Smooth muscle cell (in vitro differentiated cells): ENCODE results near the gene EPHA1. TPM values are rescaled to one million over a fixed set of nuclear protein-coding genes. Genes with fewer than 3 reads are reported as not detected.

Experiments used
- DNase-seq: peaks from one replicate; lab custom pipeline; 2025; ENCODE audit not compliant: unreplicated experiment; lab: John Stamatoyannopoulos, UW
- H2AFZ ChIP-seq: fragments of 200-600 bp; sonication (generic); 2 replicates; pipeline ENCODE4 v1.6.0; 2016; ENCODE audit warnings: antibody characterized with exemption, low read depth, mild to moderate bottlenecking
- H3F3A ChIP-seq: fragments of 200-600 bp; sonication (generic); 2 replicates; pipeline ENCODE4 v1.6.0; 2017; ENCODE audit warnings: antibody characterized with exemption, low read depth
- H3K27ac ChIP-seq: fragments of 200-600 bp; sonication (generic); 2 replicates; pipeline ENCODE4 v1.5.1; 2016; ENCODE audit warnings: low read depth, mild to moderate bottlenecking
- H3K27me3 ChIP-seq: fragments of 200-600 bp; sonication (generic); 2 replicates; pipeline ENCODE4 v1.6.1; 2016; ENCODE audit warnings: low read depth, mild to moderate bottlenecking
- H3K36me3 ChIP-seq: fragments of 200-600 bp; sonication (generic); 2 replicates; pipeline ENCODE4 v1.5.1; 2016; ENCODE audit warnings: low read depth
- H3K4me1 ChIP-seq: fragments of 200-600 bp; sonication (generic); 2 replicates; pipeline ENCODE4 v1.5.1; 2016; ENCODE audit warnings: low read depth
- H3K4me2 ChIP-seq: fragments of 200-600 bp; sonication (generic); 2 replicates; pipeline ENCODE4 v1.6.0; 2016; ENCODE audit warnings: mild to moderate bottlenecking
- H3K4me3 ChIP-seq: fragments of 200-600 bp; sonication (generic); 2 replicates; pipeline ENCODE4 v1.5.1; 2016; ENCODE audit warnings: mild to moderate bottlenecking
- H3K79me2 ChIP-seq: fragments of 200-600 bp; sonication (generic); 2 replicates; pipeline ENCODE4 v1.6.0; 2016; ENCODE audit warnings: low read depth, mild to moderate bottlenecking
- H3K9ac ChIP-seq: fragments of 200-600 bp; sonication (generic); 2 replicates; pipeline ENCODE4 v1.6.0; 2016; ENCODE audit warnings: low read depth
- H3K9me3 ChIP-seq: fragments of 200-600 bp; sonication (generic); replicated peaks from 2 replicates; pipeline ENCODE4 v1.5.1; 2016; ENCODE audit warnings: low read depth
- H4K20me1 ChIP-seq: fragments of 200-600 bp; sonication (generic); 2 replicates; pipeline ENCODE4 v1.6.0; 2016; ENCODE audit warnings: low read depth
- WGBS: methylation state at CpG from one replicate; pipeline ENCODE4 v1.1.7; 2016; ENCODE audit warnings: low lambda C conversion rate; 5-methylcytosine and 5-hydroxymethylcytosine counted together
- polyA plus RNA-seq: library from polyadenylated mRNA; unstranded; fragments of >200 nt; fragmentation: Nextera tagmentation; extraction: Ambion mirVana; gene quantifications from 2 replicates; pipeline ENCODE4 v1.2.1, GENCODE V29; 2016
- total RNA-seq: library from RNA; depleted of rRNA; stranded (reverse); fragments of >200 nt; gene quantifications from 2 replicates; pipeline ENCODE4 v1.2.3, GENCODE V29; 2014
- TF ChIP-seq, protein P1 (sequence below): fragments of 200-600 bp; sonication (generic); IDR thresholded peaks from 2 replicates; pipeline ENCODE4 v1.5.1; 2017; ENCODE audit warnings: borderline replicate concordance, mild to moderate bottlenecking, antibody characterized with exemption; ENCODE audit not compliant: insufficient read depth, poor library complexity, severe bottlenecking

The EPHA1 gene
- total and polyA plus RNA-seq, 2 experiments from 2014 or later = 8.7 to 19.1 TPM

GRCh38 chr7:143451746-143452145, 43.1 kb upstream of the EPHA1 start:
- TF ChIP-seq, protein P1, sequence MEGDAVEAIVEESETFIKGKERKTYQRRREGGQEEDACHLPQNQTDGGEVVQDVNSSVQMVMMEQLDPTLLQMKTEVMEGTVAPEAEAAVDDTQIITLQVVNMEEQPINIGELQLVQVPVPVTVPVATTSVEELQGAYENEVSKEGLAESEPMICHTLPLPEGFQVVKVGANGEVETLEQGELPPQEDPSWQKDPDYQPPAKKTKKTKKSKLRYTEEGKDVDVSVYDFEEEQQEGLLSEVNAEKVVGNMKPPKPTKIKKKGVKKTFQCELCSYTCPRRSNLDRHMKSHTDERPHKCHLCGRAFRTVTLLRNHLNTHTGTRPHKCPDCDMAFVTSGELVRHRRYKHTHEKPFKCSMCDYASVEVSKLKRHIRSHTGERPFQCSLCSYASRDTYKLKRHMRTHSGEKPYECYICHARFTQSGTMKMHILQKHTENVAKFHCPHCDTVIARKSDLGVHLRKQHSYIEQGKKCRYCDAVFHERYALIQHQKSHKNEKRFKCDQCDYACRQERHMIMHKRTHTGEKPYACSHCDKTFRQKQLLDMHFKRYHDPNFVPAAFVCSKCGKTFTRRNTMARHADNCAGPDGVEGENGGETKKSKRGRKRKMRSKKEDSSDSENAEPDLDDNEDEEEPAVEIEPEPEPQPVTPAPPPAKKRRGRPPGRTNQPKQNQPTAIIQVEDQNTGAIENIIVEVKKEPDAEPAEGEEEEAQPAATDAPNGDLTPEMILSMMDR = no peak
- Histone ChIP-seq H3K27me3 (no peaks in the 10 kb centered on the region), H3K9me3 (no peaks in the 10 kb centered on the region), H3K4me2 (no peak overlapping the region), H3K36me3 (no peaks in the 10 kb centered on the region), H3K4me1 (peaks cover 12% of the 10 kb centered on the region), H3F3A (no peaks in the 10 kb centered on the region), H3K79me2 (no peaks in the 10 kb centered on the region), H3K27ac (no peak overlapping the region), H3K9ac (no peak overlapping the region), H4K20me1 (no peaks in the 10 kb centered on the region), H2AFZ (no peak overlapping the region), H3K4me3 (no peak overlapping the region)
- WGBS = 96% methylated on average over 1 of the region's 1 CpG
- DNase-seq = no peak

GRCh38 chr7:143451122-143451521, 42.5 kb upstream of the EPHA1 start:
- no peak for DNase-seq
- Histone ChIP-seq H3K4me3 (no peak overlapping the region), H3K4me2 (no peak overlapping the region), H3K9ac (no peak overlapping the region), H2AFZ (no peak overlapping the region), H3K27me3 (no peaks in the 10 kb centered on the region), H3K27ac (no peak overlapping the region), H3F3A (no peaks in the 10 kb centered on the region), H3K79me2 (no peaks in the 10 kb centered on the region), H3K36me3 (no peaks in the 10 kb centered on the region), H4K20me1 (no peaks in the 10 kb centered on the region), H3K9me3 (no peaks in the 10 kb centered on the region), H3K4me1 (peaks cover 12% of the 10 kb centered on the region)
- TF ChIP-seq, protein P1 = no peak

GRCh38 chr7:143449793-143450192, 41.1 kb upstream of the EPHA1 start:
- no peaks in the 10 kb centered on the region for H4K20me1 ChIP-seq
- no peaks in the 10 kb centered on the region for H3K9me3 ChIP-seq
- no peak overlapping the region for H3K4me3 ChIP-seq
- no peaks in the 10 kb centered on the region for H3F3A ChIP-seq
- H3K27ac ChIP-seq = no peak overlapping the region
- no peak for DNase-seq
- H3K36me3 ChIP-seq = no peaks in the 10 kb centered on the region
- WGBS = 95% methylated on average over 2 of the region's 3 CpGs
- H3K9ac ChIP-seq = no peak overlapping the region
- no peak overlapping the region for H3K4me2 ChIP-seq
- no peak overlapping the region for H2AFZ ChIP-seq
- no peaks in the 10 kb centered on the region for H3K79me2 ChIP-seq
- no peaks in the 10 kb centered on the region for H3K27me3 ChIP-seq
- peaks cover 12% of the 10 kb centered on the region for H3K4me1 ChIP-seq
- TF ChIP-seq, protein P1 = no peak

DNA sequence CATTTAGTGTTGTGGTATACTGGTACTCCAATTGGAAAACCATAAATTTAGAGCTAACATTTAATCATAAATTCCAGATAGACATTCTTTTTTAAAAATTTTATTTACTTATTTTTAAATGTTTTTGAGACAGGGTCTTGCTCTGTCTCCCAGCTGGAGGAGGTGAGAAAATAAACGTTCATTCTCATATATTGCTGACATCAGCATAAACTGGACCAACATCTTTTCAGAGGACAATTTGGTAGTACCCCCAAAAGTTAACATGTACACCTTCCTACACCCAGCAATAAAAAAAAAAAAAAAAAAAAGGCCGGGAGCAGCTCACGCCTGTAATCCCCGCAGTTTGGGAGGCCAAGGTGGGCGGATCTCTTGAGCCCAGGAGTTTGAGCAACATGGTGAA, 39.8 kb upstream of the EPHA1 start:
- H3K36me3 ChIP-seq = no peaks in the 10 kb centered on the region
- H3K27ac ChIP-seq = no peak overlapping the region
- H3K9me3 ChIP-seq = no peaks in the 10 kb centered on the region
- no peaks in the 10 kb centered on the region for H4K20me1 ChIP-seq
- H3K9ac ChIP-seq = no peak overlapping the region
- no peak for DNase-seq
- no peaks in the 10 kb centered on the region for H3K79me2 ChIP-seq
- TF ChIP-seq, protein P1 = no peak
- H2AFZ ChIP-seq = no peak overlapping the region
- H3K4me2 ChIP-seq = no peak overlapping the region
- WGBS = 96% methylated on average over 5 of the region's 5 CpGs
- no peaks in the 10 kb centered on the region for H3K27me3 ChIP-seq
- no peaks in the 10 kb centered on the region for H3F3A ChIP-seq
- H3K4me3 ChIP-seq = no peak overlapping the region
- peaks cover 12% of the 10 kb centered on the region for H3K4me1 ChIP-seq
